Muscle of back (tissue), 11 donors: ENCODE data around the gene ZNF506. TPM values are rescaled to one million over a fixed set of nuclear protein-coding genes. Genes with fewer than 3 reads are reported as not detected.
"Not testable (repeated sequence)": the region's sequence is repeated elsewhere in the genome, so short reads cannot be mapped to it uniquely, and the experiment has no call there.

Experiments
- DNase-seq, 3 donors: peaks; one replicate each; pipeline versions ENCODE4 v3.0.0 to v3.0.0-alpha.2; 2013
- polyA plus RNA-seq, 10 donors: library from polyadenylated mRNA; unstranded; fragments of 120-200 nt; gene quantifications; one replicate each; pipeline ENCODE4 v1.2.1, GENCODE V29; 2013; ENCODE audit not compliant: insufficient read length in 10 of 10

Gene ZNF506
- polyA plus RNA-seq, 10 donors, result 11.7 to 22.9 (median 17.5) TPM

GRCh38 chr19:19746286-19747213, 75.0 kb downstream of the ZNF506 start:
- no peak for DNase-seq

GRCh38 chr19:19745496-19746285, 75.9 kb downstream of the ZNF506 start:
- DNase-seq, result no peak

DNA sequence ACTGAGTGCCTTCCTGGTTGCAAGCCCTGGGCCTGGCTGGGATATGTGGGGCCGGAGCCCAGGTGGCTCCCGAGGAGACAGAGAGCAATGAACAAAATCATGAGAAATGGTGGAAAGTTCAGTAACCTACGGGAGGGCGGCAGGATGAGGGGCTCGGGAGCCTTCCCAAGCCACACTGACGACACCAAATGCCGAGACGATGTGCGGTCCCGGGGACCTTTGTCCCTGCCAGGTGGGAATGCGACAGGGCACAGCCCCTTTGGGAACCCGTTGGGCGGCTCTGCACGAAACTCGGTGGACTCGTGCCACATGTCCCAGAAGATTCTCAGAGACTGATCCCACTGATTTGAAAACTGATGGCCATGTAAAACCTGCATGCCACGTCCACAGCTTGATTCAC, 76.9 kb downstream of the ZNF506 start:
- no peak for DNase-seq

DNA sequence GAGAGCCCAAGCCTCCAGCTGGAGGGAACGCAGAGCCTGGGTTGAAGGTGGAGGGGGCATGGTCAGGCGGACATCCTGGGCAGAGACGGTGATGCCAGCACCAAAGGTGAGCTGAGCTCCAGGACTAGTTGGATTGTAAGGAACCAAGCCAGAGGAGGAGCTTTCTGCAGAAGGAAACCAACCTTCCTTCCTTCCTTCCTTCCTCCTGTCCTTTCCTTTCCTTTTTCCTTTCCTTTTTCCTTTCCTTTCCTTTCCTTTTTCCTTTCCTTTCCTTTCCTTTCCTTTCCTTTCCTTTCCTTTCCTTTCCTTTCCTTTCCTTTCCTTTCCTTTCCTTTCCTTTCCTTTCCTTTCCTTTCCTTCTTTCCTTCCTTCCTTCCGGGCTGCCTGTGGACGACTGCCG, 77.6 kb downstream of the ZNF506 start:
- not testable (repeated sequence) for DNase-seq

DNA sequence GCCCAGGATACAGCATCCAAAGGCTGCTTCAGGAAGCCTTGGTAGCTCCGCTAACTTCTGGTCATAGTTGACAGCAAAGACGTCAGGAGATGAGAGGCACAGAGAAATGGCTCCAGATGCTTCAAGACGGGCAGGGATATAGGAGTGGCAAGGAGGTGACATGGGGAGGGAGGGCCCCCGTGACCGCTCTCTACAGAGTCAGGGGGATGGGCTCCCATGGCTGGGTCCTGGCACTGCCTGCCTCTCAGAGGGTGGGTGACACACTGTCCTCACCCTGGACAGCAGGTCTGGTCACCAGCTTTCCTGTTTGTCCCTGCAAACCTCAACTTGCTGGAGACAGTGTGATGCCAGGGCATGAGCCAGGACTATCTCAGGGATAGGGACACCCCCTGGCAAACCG, 78.4 kb downstream of the ZNF506 start:
- DNase-seq, result no peak

DNA sequence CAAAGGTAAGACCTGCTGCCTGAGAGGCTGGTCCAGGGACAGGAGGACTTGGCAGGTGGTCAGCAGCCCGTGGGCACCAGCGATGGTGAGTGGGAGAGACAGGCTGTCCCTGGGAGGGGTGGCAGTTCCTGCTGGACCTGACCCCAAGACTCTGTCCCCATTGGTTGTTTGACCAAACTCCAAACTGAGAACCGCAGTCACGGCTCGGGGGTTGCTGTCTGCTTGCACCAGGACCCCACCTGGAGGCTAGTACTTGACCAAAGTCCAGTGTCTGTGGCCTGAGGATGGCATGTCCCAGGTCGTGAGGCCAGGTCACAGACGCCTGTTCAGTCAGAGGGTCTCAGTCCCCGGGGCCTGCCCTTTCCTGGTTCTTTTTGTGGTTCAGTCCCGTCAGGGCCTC, 78.8 kb downstream of the ZNF506 start:
- no peak for DNase-seq

Other genes with a start within 250 kb of the ZNF506 start
- gene PBX4, start 203.1 kb downstream of the ZNF506 start, polyA plus RNA-seq, result 1 to 10 TPM in 9 of 10 donors, under 1 TPM in 1; 0.87 to 3.0 (median 1.8) TPM
- 10 to 100 TPM in 1 of 10 donors, 1 to 10 TPM in 9; 2.8 to 11.6 (median 4.6) TPM for gene LPAR2, start 193.5 kb downstream of the ZNF506 start, polyA plus RNA-seq
- 1 to 10 TPM; 1.9 to 4.9 (median 2.9) TPM for gene GMIP, start 178.1 kb downstream of the ZNF506 start, polyA plus RNA-seq
- 10 to 100 TPM; 16.8 to 32.3 (median 26.9) TPM for gene ATP13A1, start 158.1 kb downstream of the ZNF506 start, polyA plus RNA-seq
- 1 to 10 TPM; 4.8 to 8.2 (median 6.9) TPM for gene ZNF101, start 152.9 kb downstream of the ZNF506 start, polyA plus RNA-seq
- 1 to 10 TPM; 4.2 to 6.0 (median 5.2) TPM for gene ZNF14, start 88.6 kb downstream of the ZNF506 start, polyA plus RNA-seq
- gene ZNF253, start 44.1 kb upstream of the ZNF506 start, polyA plus RNA-seq, result 10 to 100 TPM; 11.3 to 18.4 (median 12.6) TPM
- gene ZNF93, start 79.2 kb upstream of the ZNF506 start, polyA plus RNA-seq, result 10 to 100 TPM in 9 of 10 donors, 1 to 10 TPM in 1; 7.5 to 15.4 (median 10.7) TPM
- gene ZNF682, start 217.8 kb upstream of the ZNF506 start, polyA plus RNA-seq, result 10 to 100 TPM in 1 of 10 donors, 1 to 10 TPM in 9; 3.9 to 11.6 (median 6.1) TPM